HS-5 (cell line): Measurements from ENCODE around the gene CRYBG1.
A peak's percentile ranks its signal among the peaks of the same experiment; 100 is the strongest.

Experiments used
- DNase-seq: peaks from one replicate; pipeline ENCODE4 v3.0.0-alpha.2; 2012; ENCODE audit warnings: low read depth

The CRYBG1 gene

DNA sequence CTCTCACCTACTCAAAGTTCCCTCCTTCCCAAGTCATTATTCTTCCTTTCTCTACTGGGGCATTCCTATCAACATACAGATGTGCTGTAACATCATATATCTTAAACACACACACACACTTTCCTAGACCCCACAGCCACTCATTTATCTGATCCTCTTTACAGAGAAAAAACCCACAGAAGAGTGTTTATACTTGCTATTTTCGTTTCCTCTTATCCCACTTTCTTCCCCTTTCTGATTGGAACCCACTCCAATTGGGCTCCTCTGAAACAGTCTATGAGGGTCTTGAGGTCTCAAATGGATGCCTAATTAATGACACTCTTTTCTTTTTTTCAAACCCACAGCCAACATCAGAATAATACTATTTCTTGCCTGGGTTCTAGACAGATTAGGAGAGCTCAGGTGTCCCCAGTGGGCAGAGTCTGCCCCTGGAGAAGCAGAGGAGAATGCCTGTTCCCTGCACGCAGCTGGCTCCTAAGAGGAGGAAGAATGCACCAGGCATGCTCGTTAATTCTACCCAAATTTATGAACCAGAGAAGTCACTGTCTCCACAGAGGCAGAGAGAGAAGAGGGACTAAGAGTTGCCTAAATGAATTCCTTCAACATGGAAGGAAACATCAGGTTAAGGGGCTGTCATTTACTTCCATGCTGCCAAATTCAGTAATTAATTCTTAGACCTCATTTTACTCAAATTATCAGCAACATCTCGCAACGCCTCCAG lies 65.9 kb downstream of the CRYBG1 start:
- no peak for DNase-seq

DNA sequence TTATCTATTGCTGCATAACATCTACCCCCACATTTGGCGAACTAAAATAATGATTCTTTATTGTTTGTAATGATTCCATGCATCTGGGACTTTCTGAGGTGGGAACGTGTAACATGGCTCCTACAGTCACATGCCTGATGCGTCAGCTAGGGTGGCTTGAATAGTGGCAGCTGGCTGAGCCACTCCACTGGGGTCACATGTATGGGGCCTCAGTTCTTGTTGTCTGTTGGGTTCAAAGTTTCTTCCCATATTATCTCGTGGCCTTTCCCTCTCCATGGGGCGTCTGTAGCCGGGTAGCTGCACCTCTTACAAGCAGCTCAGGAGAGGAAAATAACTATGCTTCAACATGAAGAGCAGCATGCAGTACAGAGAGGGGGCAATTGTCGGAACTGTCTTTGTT lies 69.9 kb downstream of the CRYBG1 start:
- no peak for DNase-seq

DNA sequence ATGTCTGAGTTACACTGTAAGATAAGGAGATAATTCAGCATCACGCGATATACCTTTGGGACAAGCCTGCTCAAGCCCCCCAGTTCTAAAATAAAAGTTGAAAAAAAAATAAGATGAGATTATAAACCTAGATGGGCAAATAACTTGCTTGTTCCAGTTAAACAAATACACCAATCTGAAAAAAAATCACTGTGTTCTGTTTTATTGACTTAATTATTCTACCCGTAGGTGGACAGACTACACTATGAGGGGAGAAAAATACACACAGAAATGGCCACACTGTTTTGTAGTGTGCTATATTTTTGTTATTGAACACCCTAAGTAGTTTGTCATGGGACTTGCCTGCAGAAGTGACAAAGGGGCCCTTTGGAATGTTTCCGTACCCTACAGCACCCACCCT lies 70.9 kb downstream of the CRYBG1 start:
- DNase-seq: no peak

DNA sequence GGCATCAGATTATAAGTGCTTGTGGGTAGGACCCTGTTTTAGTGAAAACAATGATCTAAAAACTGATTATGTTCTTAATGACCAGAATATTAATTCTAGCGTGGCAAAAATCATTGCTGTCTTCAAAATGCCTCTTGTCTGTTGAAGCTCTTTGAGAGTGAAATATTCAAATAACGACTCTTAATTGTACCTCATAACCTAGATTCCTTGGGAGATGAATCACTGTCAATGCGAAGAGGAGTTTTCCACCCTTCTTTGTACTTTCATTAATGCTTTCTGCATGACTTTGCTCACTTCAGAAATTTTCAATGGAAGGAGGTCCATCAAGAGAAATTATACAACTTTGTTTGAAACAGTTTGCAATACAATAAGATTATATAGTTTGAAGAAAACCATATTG lies 71.5 kb downstream of the CRYBG1 start:
- no peak for DNase-seq

DNA sequence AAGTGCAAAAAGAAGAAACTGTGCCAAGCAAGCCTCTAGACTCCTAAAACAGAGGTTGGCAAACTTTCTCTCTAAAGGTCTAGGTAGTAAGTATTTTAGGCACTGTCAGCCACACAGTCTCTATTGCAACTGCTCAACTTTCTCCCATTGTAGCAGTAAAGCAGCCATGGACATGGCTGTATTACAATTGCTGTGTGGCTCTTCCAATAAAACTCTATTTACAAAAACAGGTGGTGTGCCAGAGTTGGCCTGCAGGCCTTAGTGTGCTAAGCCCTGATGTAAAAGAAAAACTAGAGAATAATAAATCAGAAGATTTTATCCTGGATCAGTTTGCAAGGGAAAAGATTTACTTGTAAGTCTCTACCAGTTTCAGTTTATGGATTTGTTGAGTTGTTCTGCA lies 74.0 kb downstream of the CRYBG1 start:
- DNase-seq: no peak

DNA sequence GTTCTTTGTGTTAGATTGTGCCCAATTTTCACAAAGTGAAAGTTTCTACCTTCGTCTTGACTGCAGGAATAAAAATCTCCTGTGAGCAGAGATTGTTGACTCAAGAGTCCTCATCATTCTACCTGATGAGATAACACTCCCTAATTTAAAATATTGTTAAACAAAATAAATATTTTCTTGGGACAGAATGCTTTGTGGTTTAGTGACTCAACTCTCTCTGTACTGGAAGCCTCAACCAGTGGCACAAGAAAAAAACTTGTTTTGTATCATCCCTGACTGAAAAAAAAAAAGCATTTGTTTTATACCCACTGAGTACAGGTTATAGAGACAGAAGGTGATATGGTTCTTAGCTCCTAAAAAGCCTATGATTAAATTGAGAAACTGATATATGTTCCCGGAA lies 78.9 kb downstream of the CRYBG1 start:
- no peak for DNase-seq

DNA sequence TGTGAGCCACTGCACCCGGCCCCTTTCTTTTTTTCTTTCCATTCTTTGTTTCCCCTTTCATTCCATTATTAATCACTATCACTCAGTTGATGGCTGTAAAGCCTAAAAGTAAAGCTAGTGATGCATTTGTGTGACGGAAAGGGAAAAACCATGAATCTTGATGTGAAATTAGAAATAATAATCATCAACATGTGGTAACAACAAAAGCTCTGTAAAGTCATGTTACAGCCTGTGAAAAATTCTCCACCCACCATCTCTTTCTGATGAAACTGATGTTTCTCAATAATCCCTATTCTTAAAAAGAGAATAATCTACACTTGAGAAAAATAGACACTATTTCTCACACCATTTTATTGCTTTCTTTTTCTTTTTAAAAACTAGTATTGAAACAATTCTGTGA lies 80.0 kb downstream of the CRYBG1 start:
- DNase-seq: no peak

DNA sequence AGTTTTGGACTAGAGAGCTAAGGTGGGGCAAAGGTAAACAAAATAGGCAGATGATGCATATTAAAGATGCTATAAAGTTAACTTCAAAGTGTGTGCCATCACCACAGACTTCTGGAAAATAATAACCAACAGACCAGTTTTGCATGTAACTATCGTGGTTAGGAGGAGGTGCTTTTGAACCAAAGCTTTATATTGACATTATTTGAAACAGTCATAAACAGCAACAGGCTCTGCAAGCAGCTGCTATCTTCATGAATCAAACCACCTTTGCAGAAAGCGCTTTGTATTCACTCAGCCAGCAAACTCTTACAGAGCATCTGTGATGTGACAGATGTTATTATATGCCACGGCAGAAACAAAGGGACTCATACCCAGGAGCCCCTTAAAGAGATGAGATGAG lies 81.9 kb downstream of the CRYBG1 start:
- no peak for DNase-seq

DNA sequence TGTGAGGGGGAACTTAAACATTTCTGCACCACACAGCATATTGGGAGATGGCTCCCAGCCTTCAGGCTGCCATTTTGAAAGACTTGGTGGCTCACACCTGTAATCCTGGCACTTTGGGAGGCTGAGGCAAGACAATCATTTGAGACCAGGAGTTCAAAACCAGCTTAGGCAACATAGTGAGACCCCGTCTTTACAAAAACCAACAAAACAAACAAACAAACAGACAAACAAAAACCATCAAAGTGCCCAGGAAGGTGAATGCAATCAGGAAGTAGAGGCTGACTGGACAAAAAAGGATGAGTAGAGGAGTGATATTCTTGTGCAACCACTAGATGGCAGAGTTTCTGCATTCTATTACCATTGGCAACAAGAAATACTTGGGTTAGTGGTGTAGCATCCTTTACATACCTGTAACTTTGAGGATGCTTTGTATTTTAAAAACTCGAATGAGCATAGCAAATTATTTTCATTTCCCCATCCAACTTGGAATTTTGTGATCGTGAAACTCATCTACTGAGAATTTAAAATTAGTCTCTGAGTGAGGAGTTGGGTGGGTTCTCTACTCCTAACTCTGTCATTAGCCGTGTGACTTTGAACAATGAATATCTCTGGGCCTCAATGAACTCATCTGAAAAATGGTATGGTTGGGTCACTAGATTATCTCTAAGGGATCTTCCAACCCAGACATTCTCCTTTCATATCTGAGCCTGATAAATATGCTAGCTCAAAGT lies 84.4 kb downstream of the CRYBG1 start:
- DNase-seq: peak; percentile 40

DNA sequence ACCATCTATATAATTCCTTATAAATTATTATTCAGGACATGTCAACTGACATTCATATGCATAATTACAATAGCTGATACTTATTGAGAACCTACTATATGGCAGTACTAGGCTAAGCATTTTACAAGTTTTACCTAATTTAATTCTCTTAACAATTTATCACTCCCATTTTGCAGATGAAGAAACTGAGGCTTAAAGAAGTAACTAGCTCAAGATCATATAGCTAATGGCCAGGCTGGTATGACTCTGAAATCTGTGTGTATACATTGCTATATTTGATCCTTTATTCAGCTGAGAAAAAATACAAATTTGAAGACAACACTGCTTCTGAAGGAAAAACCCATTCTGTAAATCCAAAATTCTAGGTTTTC lies 85.0 kb downstream of the CRYBG1 start:
- DNase-seq: no peak

DNA sequence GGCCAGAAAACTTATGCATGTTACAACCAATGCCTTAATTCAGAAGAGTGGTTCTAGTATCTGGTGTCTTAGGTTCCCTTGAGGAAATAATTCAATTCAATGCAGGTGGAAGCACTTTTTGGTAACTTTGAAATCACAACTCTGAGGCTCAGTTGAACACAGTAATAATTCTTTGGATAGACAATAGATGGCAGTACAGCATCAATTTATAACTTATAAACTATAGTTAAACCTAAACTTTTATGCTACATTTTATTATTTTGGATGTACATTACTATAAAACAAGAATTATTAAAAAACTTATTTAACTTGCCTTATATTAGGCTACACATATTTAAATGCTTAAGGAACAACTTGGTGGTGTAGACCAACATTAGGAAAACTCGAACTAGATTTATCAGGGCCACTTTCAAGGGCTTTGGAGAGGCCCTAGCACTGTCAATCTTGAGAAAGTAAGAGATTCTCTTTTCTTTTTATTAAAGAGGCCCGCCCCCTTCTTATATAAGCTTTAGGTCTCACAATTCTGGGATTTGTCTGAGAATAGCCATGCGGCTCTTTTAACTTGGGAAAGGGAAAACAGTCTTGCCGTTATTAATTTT lies 85.9 kb downstream of the CRYBG1 start:
- DNase-seq: no peak

DNA sequence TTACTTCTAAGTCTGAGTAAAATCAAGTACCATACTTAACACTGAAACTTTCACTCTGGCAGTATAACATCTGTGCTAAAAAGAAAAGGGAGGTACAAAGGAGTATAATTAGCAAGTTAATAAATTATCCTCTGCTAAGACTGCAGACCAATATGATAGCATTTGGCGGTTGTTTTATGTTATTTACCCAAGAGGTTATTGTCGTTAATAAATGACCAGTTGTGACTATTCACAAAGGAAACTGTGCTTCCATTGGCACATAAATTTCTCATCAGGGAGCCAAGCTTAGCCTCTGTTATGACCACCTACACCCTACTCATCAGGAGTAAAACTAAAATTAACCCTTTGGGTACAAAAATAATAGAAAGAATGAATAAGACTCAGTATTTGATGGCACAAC lies 86.5 kb downstream of the CRYBG1 start:
- DNase-seq: no peak

DNA sequence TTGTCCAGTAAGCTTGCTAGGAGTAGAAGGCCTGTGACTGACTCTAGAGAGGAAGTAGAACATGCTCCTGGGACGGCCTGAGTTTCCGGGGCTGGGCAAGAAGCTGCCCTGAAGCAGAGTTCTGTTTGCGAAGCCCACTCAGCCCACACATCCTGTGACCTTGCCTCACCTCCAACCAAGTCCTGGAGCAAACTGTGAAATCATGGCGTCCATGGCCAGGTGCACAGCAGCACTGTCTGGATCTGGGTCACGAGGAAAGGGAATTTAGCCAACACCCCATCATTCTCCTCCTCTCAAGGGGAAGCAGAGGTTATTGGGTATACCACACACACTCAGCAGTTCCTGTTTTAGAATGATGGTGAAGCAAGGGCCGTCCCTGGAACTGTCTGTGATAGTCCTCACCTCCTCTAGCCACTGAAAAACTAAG lies 87.5 kb downstream of the CRYBG1 start:
- no peak for DNase-seq

DNA sequence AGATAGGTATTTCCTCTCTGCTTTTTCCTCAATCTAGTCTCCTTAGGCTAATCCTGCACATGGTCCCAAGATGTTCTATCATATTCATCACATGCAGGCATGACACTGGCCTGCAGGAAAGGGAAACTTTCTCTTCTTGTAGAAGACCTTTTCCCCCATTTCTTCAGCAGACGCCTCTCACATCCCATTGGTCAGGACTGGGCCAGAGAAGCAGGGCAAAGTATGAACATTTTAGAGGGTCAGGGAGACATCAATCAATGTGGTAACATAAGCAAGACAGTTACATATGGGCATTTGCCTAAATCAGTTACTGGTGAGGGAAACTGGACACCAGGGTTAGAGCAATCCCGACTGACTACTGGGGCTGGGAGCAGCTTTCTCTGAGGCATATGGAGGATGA lies 90.1 kb downstream of the CRYBG1 start:
- no peak for DNase-seq

DNA sequence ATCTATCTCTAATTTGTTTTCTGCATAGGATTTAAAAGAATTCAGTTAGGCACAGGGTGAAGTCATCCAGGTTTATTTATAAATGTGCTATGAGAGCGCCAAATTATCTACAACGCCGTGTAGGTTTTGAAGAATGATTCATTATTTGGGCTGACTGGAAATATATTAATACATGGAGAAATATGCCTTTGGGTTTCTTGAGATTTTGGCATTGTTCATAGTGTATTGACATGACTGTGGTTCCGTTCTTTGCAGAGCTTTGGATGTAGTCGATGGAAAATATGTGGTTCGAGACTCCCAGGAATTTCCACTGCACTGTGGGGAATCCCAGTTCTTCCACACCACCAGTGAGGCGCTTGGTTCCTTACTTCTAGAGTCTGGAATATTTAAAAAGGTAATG lies 90.9 kb downstream of the CRYBG1 start:
- DNase-seq: no peak

DNA sequence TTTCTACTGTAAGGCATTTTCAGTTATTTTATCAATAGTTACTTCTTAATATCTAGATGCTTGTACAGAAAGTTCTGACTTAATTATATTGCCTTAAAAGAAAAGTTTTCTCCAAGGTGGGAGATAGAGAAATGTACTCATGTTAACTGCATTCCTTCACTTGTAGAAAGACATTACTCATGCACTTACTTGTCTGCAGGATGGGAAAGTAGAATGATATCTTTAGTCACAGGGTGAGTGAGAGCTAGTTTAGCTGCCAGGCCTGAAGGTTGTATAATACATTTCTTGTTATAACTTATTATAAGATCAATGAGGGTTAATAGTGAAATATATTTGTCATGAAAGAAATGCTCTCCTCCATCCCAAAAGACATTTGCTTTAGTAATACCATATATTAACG lies 92.1 kb downstream of the CRYBG1 start:
- DNase-seq: no peak

DNA sequence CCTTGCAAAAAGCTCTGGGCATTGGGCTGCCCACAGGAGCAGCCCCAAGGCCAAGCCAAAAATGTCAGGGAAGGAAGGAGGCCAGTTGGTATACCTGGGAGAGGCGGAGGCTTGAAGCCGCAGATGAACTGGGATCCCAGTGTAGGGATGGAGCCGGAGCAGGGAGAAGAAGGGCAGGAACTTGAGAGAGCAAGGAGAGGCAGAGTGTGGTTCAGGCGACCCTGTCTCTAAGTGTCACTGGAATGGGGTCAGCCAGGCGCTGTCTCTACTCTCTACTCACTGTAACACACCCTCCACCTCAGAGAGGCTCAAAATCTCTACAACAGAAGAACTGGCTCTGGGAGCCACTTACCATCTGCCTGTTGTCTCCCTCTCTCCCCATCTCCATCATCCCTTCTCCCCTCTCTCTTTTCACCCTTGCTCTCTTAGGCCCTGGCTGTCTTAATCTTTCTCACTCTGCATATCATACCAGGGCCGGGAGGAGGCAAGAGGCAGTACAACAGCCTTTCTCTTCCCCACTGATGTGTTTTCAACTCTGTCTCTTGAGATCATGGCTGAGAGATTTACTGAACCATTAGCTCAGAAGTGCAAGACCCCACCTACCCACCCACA lies 93.3 kb downstream of the CRYBG1 start:
- DNase-seq: no peak

DNA sequence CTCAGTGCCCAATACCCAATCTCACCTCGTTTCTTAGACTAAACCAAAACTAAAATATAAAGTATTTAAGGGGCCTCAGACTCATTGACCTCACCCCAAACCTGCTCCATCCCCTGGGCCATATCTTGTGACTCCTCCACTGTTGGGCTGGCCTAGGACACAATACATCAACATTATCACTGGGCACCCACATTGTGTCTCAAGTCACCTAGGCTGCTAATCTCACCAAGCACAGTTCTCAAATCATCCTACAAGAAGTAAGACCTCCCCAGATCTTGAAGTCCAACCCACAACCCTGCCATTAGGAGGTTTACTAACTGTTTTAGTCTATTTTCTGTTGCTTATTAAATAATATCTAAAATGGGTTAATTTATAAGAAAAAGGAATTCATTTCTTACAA lies 96.2 kb downstream of the CRYBG1 start:
- no peak for DNase-seq

DNA sequence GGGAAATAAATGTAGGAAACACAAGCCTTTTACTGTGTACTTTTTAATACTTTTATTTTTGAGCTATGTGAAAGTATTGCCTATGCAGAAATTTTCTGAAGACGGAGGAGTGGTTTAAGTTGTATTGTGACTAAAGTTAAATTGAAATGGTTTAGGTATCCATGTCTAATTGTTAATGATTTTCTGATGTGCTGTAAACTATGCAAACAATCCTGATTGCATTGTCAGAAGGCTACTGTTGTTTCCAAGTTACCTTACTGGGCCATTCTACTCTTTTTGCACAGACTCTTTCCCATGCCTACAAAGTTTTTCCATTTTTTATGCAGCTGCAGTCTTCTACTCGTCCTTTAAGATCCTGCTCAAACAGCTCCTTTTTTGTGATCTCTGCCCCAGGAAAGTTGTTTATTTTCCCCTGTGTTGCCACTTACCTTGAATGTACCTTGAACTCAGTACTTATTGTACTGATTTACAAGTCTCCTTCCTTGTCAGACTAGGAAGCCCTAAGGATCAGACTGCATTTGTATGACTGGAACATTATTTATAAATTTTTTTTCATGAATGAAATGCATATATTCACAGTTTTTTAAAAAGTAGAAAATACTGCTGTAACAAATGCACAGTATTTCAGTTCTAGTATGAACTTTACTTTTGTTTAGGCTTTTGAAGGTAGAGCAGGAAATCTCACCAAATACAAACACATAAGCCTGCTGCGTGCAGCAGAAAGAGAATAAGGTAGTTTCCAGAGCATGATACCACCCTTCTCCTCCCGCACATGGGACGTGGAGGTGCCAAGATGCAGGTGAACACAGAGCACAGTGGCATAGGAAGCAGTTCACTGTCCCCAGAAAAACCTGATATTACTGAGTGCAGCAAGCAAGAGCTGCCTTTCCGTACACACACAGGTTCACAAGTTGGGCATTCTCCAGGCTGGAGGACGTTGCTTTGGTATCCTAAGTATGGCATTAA lies 97.8 kb downstream of the CRYBG1 start:
- DNase-seq: no peak

DNA sequence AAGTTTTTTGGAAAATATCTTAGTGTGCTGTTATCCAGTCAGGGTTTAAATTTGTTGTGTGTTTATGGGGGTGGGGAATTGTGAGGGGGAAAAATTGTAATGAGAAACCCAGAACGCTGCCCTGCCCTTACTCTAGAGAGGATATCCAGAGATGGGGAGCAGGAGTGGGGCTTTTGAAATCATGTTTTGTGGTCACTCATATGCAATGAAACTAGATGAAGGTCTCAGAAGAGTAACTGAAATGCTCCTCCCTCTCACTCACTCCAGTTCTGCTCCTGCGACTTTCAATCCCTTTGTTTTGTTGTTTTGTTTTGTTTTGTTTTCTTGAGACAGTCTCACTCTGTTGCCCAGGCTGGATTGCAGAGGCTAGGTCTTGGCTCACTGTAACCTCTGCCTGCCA lies 100.0 kb downstream of the CRYBG1 start:
- no peak for DNase-seq

DNA sequence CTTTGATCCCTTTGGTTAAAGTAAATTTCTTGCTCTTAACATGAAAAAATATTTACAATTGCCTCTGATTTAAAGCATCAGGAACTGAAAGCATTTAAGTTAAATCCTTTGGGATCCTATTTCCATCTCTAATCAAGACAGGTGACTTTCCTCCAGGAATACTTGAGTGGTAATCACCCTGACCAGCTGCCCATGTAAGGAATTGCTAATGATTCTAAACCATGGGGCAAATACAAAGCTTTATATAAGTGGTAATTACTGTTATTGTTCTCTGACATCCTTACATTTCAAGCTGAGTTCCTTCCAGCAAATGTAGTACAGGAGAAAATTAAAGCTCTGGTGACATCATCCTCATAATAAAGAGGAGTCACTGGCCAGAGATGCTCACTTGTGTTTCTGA lies 100.6 kb downstream of the CRYBG1 start:
- no peak for DNase-seq
